Duodenal mucosa (tissue), 2 donors: Measurements from ENCODE around the gene DGCR6.
"Not testable (repeated sequence)": the region's sequence is repeated elsewhere in the genome, so short reads cannot be mapped to it uniquely, and the experiment has no call there.

Source experiments
- H3K27ac ChIP-seq: one replicate; pipeline ENCODE4 v1.7.0; 2013; ENCODE audit warnings: low read depth, low read length
- H3K27me3 ChIP-seq, 2 donors: one replicate each; pipeline ENCODE4 v1.7.0; 2013; ENCODE audit warnings: low read length in 2 of 2, control low read depth in 1 of 2; ENCODE audit not compliant: insufficient read depth in 2 of 2, control insufficient read depth in 1 of 2
- H3K36me3 ChIP-seq, 2 donors: one replicate each; pipeline ENCODE4 v1.7.0; 2013; ENCODE audit warnings: low read length in 2 of 2, control low read depth in 1 of 2; ENCODE audit not compliant: insufficient read depth in 2 of 2, control insufficient read depth in 1 of 2
- H3K4me1 ChIP-seq, 2 donors: one replicate each; pipeline ENCODE4 v1.7.0; 2013; ENCODE audit warnings: low read length in 2 of 2, control low read depth in 1 of 2; ENCODE audit not compliant: insufficient read depth in 2 of 2, control insufficient read depth in 1 of 2
- H3K4me3 ChIP-seq, 2 donors: one replicate each; pipeline ENCODE4 v1.7.0; 2013; ENCODE audit warnings: low read length in 2 of 2, low read depth in 1 of 2
- H3K9ac ChIP-seq, 2 donors: one replicate each; pipeline ENCODE4 v1.7.0; 2013; ENCODE audit warnings: low read length in 2 of 2, low read depth in 1 of 2
- H3K9me3 ChIP-seq, 2 donors: one replicate each; pipeline ENCODE4 v1.7.0; 2013; ENCODE audit warnings: low read length in 2 of 2, control low read depth in 1 of 2; ENCODE audit not compliant: control insufficient read depth in 1 of 2

The DGCR6 gene

GRCh38 chr22:18959741-18960140 lies 53.6 kb downstream of the DGCR6 start:
- H3K36me3 ChIP-seq, H3K9me3 ChIP-seq, H3K4me1 ChIP-seq: not testable (repeated sequence)

GRCh38 chr22:18960166-18960820 lies 54.2 kb downstream of the DGCR6 start:
- H3K27me3 ChIP-seq, H3K36me3 ChIP-seq, H3K4me1 ChIP-seq, H3K27ac ChIP-seq, H3K9ac ChIP-seq, H3K9me3 ChIP-seq, H3K4me3 ChIP-seq: not testable (repeated sequence)

More at GRCh38 chr22:18959741-18960140, 53.6 kb downstream of the DGCR6 start:
- not testable (repeated sequence) for H3K27ac ChIP-seq, H3K4me3 ChIP-seq, H3K27me3 ChIP-seq, H3K9ac ChIP-seq

GRCh38 chr22:18961201-18961600 lies 55.1 kb downstream of the DGCR6 start:
- H3K4me1 ChIP-seq, H3K4me3 ChIP-seq, H3K9ac ChIP-seq, H3K27ac ChIP-seq, H3K9me3 ChIP-seq, H3K27me3 ChIP-seq, H3K36me3 ChIP-seq: not testable (repeated sequence)
